ENCODE data around the gene FLT1. TPM values are rescaled to one million over a fixed set of nuclear protein-coding genes. Genes with fewer than 3 reads are reported as not detected.

FLT1 gene
- polyA plus RNA-seq, 10 donors, result 12.6 to 21.4 (median 16.7) TPM

- DNase-seq, result no peak
Measured at GRCh38 chr13:28250542-28250941, 244.4 kb downstream of the FLT1 start.

Other genes starting within 250 kb of the FLT1 start
- gene POMP, start 164.0 kb upstream of the FLT1 start, polyA plus RNA-seq (ENCODE audit: insufficient read length in 10 of 10), result 10 to 100 TPM; 66.3 to 78.9 (median 71.3) TPM
- 1 to 10 TPM in 9 of 10 donors, under 1 TPM in 1; 0.79 to 1.9 (median 1.5) TPM for gene SLC46A3, start 223.8 kb upstream of the FLT1 start, polyA plus RNA-seq (ENCODE audit: insufficient read length in 10 of 10)